NCI-H1092 (cell line): ENCODE results near the gene GRM1.

ENCODE experiments used
- DNase-seq: peaks from one replicate; lab custom pipeline; 2025; lab: John Stamatoyannopoulos, UW

Gene GRM1

GRCh38 chr6:146472918-146473317, 444.1 kb downstream of the GRM1 start:
- DNase-seq = no peak

GRCh38 chr6:146481527-146481926, 452.7 kb downstream of the GRM1 start:
- no peak for DNase-seq

DNA sequence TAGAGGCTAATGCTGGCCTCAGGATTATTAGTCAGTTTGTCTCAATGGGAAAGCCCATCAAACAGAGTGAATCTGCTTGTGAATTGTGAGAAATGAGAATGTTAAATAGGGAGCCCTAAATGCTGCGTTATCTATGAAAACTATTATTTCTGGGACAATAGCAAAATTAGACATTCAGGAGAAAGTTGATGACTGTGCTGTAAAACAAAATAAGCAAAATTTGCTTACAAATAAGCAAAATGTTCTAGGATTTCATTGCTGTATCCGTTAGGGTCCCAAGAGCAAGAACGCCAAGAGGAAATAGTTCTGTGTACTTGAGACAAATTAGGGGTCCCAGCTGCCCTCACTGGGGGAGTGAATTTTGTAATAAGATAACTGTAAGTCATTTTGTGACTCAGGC, 455.5 kb downstream of the GRM1 start:
- DNase-seq = no peak
